Measurements from ENCODE around the gene ADORA2A. TPM values are rescaled to one million over a fixed set of nuclear protein-coding genes. Genes with fewer than 3 reads are reported as not detected.

Gene ADORA2A
- total RNA-seq, 3 donors from 2014 or later = 1.8 to 4.3 (median 3.4) TPM

DNA sequence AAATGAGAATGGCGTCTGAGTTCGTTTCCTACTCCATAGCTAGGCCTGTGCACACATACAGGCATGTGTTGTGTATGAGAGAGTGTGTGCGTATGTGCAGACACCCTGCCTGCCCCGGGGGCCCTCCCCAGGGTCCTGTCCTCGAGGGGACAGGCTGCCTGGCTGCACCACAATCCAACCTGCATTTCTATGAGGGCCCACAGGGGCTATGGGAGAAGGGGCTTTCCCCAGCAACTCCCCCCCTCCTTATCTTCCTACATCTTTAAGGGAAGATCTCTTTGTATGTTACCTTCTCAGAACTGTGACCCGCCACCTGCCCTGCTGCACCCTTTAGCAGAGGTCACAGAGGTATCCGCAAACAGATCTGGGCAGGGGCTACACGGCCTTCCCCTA is 14.9 kb downstream of the ADORA2A start:
- no peaks in the 10 kb centered on the region for H3K27me3 ChIP-seq
- no peaks in the 10 kb centered on the region for H3K4me1 ChIP-seq
- peak overlapping the region in 1 of 2 donors; percentile 25 for H3K27ac ChIP-seq
- TF ChIP-seq POLR2AphosphoS5 (IDR thresholded peaks at IDR 0.05) (no peak), CTCF (IDR thresholded peaks at IDR 0.05) (no peak), POLR2A (IDR thresholded peaks at IDR 0.05) (no peak)
- intact Hi-C loops (cut with DNase I; ENCODE audit: low total_unique reads) = loop anchor here (5.0 kb wide), 1 partner anchor 440 kb away; no protein-coding TSS in a partner anchor
- no peaks in the 10 kb centered on the region for H3K9me3 ChIP-seq
- no peak for DNase-seq (ENCODE audit: low spot score in 2 of 2)
- no peaks in the 10 kb centered on the region for H3K36me3 ChIP-seq
- H3K4me3 ChIP-seq = no peak overlapping the region

GRCh38 chr22:24443668-24444067 is 16.3 kb downstream of the ADORA2A start:
- no peak overlapping the region for H3K4me3 ChIP-seq
- no peaks in the 10 kb centered on the region for H3K36me3 ChIP-seq
- no peaks in the 10 kb centered on the region for H3K4me1 ChIP-seq
- no peak for TF ChIP-seq CTCF (IDR thresholded peaks at IDR 0.05)
- TF ChIP-seq POLR2A (IDR thresholded peaks at IDR 0.05) = no peak
- TF ChIP-seq POLR2AphosphoS5 (IDR thresholded peaks at IDR 0.05) = no peak
- H3K27ac ChIP-seq = no peak overlapping the region
- no peaks in the 10 kb centered on the region for H3K9me3 ChIP-seq
- H3K27me3 ChIP-seq = no peaks in the 10 kb centered on the region
- intact Hi-C loops (cut with DNase I; ENCODE audit: low total_unique reads) = loop anchor here (5.0 kb wide), 1 partner anchor 439 kb away; no protein-coding TSS in a partner anchor
- DNase-seq (ENCODE audit: low spot score in 2 of 2) = no peak

GRCh38 chr22:24444251-24444650 is 16.9 kb downstream of the ADORA2A start:
- Histone ChIP-seq H3K36me3 (no peaks in the 10 kb centered on the region), H3K4me1 (no peaks in the 10 kb centered on the region), H3K4me3 (no peak overlapping the region), H3K27me3 (no peaks in the 10 kb centered on the region), H3K9me3 (no peaks in the 10 kb centered on the region), H3K27ac (no peak overlapping the region)
- no peak for TF ChIP-seq POLR2AphosphoS5 (IDR thresholded peaks at IDR 0.05)
- TF ChIP-seq POLR2A (IDR thresholded peaks at IDR 0.05) = no peak
- TF ChIP-seq CTCF (IDR thresholded peaks at IDR 0.05) = no peak
- intact Hi-C loops (cut with DNase I; ENCODE audit: low total_unique reads) = loop anchor here (5.0 kb wide), 1 partner anchor 438 kb away; no protein-coding TSS in a partner anchor
- no peak for DNase-seq (ENCODE audit: low spot score in 2 of 2)

- intact Hi-C loops (cut with DNase I; ENCODE audit: low total_unique reads) = loop anchor here (5.0 kb wide), 1 partner anchor 437 kb away; no protein-coding TSS in a partner anchor
- Histone ChIP-seq H3K36me3 (no peaks in the 10 kb centered on the region), H3K4me3 (no peak overlapping the region), H3K4me1 (no peaks in the 10 kb centered on the region), H3K27ac (no peak overlapping the region), H3K27me3 (no peaks in the 10 kb centered on the region), H3K9me3 (no peaks in the 10 kb centered on the region)
- no peak for DNase-seq (ENCODE audit: low spot score in 2 of 2)
- no peak for TF ChIP-seq POLR2AphosphoS5 (IDR thresholded peaks at IDR 0.05)
- TF ChIP-seq CTCF (IDR thresholded peaks at IDR 0.05) = no peak
- no peak for TF ChIP-seq POLR2A (IDR thresholded peaks at IDR 0.05)
These were observed 17.5 kb downstream of the ADORA2A start for GRCh38 chr22:24444729-24445466.

- no peaks in the 10 kb centered on the region for H3K36me3 ChIP-seq
- intact Hi-C loops (cut with DNase I; ENCODE audit: low total_unique reads) = no loop called here
- no peaks in the 10 kb centered on the region for H3K9me3 ChIP-seq
- DNase-seq (ENCODE audit: low spot score in 2 of 2) = no peak
- TF ChIP-seq POLR2AphosphoS5 (IDR thresholded peaks at IDR 0.05) (no peak), POLR2A (IDR thresholded peaks at IDR 0.05) (no peak), CTCF (IDR thresholded peaks at IDR 0.05) (no peak)
- H3K27ac ChIP-seq = no peak overlapping the region
- H3K27me3 ChIP-seq = no peaks in the 10 kb centered on the region
- H3K4me1 ChIP-seq = no peaks in the 10 kb centered on the region
- H3K4me3 ChIP-seq = no peak overlapping the region
These were observed 18.3 kb downstream of the ADORA2A start for GRCh38 chr22:24445481-24446259.

Data from breast epithelium (tissue), 4 donors.